GM23338 (cell line): ENCODE data around the gene STOM.

ENCODE experiments used
- CTCF ChIP-seq, 2 experiments: fragments of 200-600 bp in 1 of 2; sonication (generic) in 1 of 2; conservative IDR thresholded peaks; 2 replicates each; pipeline versions ENCODE4 v1.5.1 to v1.6.1; 2016 to 2017; ENCODE audit warnings: antibody characterized with exemption in 2 of 2, low read depth in 2 of 2, mild to moderate bottlenecking in 2 of 2, moderate library complexity in 1 of 2
- EZH2 ChIP-seq: fragments of 200-600 bp; sonication (generic); IDR thresholded peaks from one replicate; pipeline ENCODE4 v1.8.0; 2017; ENCODE audit warnings: antibody characterized with exemption, mild to moderate bottlenecking, low read depth; ENCODE audit not compliant: unreplicated experiment
- POLR2AphosphoS5 ChIP-seq: IDR thresholded peaks from 2 replicates; pipeline ENCODE4 v1.6.1; 2016; ENCODE audit warnings: antibody characterized with exemption, low read depth
- TF ChIP-seq, protein P1 (sequence below): IDR thresholded peaks from 2 replicates; pipeline ENCODE4 v1.6.1; 2016; ENCODE audit warnings: antibody characterized with exemption
- TF ChIP-seq, protein P2 (sequence below): fragments of 250-450 bp; sonication (Bioruptor Pico); IDR thresholded peaks from 2 replicates; pipeline ENCODE4 v1.5.0; 2020; ENCODE audit warnings: mild to moderate bottlenecking, moderate library complexity

DNA sequence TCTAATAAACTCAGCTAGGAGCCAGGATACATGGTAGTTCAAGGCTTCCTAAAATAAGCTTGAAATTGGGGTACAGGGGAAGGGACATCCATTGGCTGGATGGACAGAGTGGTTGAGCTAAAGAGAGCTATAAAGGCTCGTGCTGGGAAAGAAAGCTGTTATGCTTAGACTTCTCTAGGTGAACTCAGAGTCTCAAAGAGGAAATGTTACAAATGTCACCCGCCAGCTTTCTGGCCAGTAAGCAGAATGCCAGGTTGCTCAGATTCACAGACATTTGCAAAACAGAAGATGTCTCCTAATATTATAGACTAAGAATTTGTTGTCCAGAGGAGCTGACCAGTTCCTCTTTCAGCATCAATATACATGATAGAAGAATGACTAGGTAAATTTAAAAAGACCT lies 30.6 kb downstream of the STOM start:
- TF ChIP-seq CTCF (conservative IDR thresholded peaks at IDR 0.05; ENCODE audit: low read depth in 2 of 2), result no peak
- no peak for TF ChIP-seq POLR2AphosphoS5
- no peak for TF ChIP-seq EZH2
- TF ChIP-seq, protein P1, sequence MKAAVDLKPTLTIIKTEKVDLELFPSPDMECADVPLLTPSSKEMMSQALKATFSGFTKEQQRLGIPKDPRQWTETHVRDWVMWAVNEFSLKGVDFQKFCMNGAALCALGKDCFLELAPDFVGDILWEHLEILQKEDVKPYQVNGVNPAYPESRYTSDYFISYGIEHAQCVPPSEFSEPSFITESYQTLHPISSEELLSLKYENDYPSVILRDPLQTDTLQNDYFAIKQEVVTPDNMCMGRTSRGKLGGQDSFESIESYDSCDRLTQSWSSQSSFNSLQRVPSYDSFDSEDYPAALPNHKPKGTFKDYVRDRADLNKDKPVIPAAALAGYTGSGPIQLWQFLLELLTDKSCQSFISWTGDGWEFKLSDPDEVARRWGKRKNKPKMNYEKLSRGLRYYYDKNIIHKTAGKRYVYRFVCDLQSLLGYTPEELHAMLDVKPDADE, result no peak
- TF ChIP-seq, protein P2, sequence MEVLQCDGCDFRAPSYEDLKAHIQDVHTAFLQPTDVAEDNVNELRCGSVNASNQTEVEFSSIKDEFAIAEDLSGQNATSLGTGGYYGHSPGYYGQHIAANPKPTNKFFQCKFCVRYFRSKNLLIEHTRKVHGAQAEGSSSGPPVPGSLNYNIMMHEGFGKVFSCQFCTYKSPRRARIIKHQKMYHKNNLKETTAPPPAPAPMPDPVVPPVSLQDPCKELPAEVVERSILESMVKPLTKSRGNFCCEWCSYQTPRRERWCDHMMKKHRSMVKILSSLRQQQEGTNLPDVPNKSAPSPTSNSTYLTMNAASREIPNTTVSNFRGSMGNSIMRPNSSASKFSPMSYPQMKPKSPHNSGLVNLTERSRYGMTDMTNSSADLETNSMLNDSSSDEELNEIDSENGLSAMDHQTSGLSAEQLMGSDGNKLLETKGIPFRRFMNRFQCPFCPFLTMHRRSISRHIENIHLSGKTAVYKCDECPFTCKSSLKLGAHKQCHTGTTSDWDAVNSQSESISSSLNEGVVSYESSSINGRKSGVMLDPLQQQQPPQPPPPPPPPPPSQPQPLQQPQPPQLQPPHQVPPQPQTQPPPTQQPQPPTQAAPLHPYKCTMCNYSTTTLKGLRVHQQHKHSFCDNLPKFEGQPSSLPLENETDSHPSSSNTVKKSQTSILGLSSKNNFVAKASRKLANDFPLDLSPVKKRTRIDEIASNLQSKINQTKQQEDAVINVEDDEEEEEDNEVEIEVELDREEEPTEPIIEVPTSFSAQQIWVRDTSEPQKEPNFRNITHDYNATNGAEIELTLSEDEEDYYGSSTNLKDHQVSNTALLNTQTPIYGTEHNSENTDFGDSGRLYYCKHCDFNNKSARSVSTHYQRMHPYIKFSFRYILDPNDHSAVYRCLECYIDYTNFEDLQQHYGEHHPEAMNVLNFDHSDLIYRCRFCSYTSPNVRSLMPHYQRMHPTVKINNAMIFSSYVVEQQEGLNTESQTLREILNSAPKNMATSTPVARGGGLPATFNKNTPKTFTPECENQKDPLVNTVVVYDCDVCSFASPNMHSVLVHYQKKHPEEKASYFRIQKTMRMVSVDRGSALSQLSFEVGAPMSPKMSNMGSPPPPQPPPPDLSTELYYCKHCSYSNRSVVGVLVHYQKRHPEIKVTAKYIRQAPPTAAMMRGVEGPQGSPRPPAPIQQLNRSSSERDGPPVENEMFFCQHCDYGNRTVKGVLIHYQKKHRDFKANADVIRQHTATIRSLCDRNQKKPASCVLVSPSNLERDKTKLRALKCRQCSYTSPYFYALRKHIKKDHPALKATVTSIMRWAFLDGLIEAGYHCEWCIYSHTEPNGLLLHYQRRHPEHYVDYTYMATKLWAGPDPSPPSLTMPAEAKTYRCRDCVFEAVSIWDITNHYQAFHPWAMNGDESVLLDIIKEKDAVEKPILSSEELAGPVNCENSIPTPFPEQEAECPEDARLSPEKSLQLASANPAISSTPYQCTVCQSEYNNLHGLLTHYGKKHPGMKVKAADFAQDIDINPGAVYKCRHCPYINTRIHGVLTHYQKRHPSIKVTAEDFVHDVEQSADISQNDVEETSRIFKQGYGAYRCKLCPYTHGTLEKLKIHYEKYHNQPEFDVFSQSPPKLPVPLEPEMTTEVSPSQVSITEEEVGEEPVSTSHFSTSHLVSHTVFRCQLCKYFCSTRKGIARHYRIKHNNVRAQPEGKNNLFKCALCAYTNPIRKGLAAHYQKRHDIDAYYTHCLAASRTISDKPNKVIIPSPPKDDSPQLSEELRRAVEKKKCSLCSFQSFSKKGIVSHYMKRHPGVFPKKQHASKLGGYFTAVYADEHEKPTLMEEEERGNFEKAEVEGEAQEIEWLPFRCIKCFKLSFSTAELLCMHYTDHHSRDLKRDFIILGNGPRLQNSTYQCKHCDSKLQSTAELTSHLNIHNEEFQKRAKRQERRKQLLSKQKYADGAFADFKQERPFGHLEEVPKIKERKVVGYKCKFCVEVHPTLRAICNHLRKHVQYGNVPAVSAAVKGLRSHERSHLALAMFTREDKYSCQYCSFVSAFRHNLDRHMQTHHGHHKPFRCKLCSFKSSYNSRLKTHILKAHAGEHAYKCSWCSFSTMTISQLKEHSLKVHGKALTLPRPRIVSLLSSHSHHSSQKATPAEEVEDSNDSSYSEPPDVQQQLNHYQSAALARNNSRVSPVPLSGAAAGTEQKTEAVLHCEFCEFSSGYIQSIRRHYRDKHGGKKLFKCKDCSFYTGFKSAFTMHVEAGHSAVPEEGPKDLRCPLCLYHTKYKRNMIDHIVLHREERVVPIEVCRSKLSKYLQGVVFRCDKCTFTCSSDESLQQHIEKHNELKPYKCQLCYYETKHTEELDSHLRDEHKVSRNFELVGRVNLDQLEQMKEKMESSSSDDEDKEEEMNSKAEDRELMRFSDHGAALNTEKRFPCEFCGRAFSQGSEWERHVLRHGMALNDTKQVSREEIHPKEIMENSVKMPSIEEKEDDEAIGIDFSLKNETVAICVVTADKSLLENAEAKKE, result no peak
